SK-N-MC (cell line): ENCODE results near the gene TRPM6.

ENCODE experiments used
- DNase-seq: peaks from one replicate; pipeline ENCODE4 v3.0.0-alpha.2; 2011; ENCODE audit warnings: low read depth, low spot score
- H3K27ac ChIP-seq: fragments of 200-600 bp; sonication (generic); 2 replicates; pipeline ENCODE4 v1.5.1; 2016; ENCODE audit warnings: mixed run types
- H3K36me3 ChIP-seq: fragments of 200-600 bp; sonication (generic); 2 replicates; pipeline ENCODE4 v1.6.1; 2017; ENCODE audit warnings: antibody characterized with exemption, low read length, mixed read lengths; ENCODE audit not compliant: insufficient read depth
- H3K4me3 ChIP-seq: fragments of 200-600 bp; sonication (generic); 2 replicates; pipeline ENCODE4 v1.5.1; 2016
- H3K9ac ChIP-seq: fragments of 200-600 bp; sonication (generic); 2 replicates; pipeline ENCODE4 v1.8.0; 2017; ENCODE audit warnings: mixed run types, mixed read lengths; ENCODE audit not compliant: insufficient read length
- H3K9me3 ChIP-seq: fragments of 200-600 bp; sonication (generic); 2 replicates; pipeline ENCODE4 v1.6.1; 2017; ENCODE audit warnings: low read depth, mild to moderate bottlenecking, antibody characterized with exemption, low read length, moderate library complexity, mixed read lengths
- EZH2 ChIP-seq: fragments of 200-600 bp; sonication (generic); IDR thresholded peaks from one replicate; pipeline ENCODE4 v1.6.1; 2017; ENCODE audit warnings: antibody characterized with exemption
- FOXP2 ChIP-seq: optimal IDR thresholded peaks from 2 replicates; pipeline ENCODE3; 2011; ENCODE audit warnings: mild to moderate bottlenecking, moderate library complexity; ENCODE audit not compliant: insufficient read depth; ENCODE audit errors: extremely low read length, control extremely low read depth
- POLR2AphosphoS5 ChIP-seq: IDR thresholded peaks from 2 replicates; pipeline ENCODE4 v1.6.1; 2012; ENCODE audit warnings: mild to moderate bottlenecking, low read depth, low read length, borderline replicate concordance

TRPM6 gene

DNA sequence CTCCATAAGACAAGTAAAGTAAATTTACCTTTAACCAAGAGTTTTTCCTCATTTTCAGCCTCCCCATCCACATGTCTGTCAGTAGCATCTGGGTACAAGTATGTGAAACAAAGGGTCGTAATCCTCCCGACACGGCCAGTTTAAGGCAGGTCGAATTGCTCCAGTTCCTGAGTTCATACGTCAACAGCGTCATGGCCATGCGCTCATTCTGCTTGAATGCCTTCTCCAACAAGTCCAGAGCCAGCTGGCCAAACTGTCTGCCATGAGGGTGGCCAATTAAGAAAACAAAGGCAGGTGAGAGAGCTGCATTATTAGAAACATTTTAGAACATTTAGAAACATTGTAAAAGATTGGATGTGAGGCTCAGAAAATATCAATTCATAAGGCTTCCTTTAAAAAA is 87.5 kb downstream of the TRPM6 start:
- no peak overlapping the region for H3K27ac ChIP-seq
- TF ChIP-seq POLR2AphosphoS5: no peak
- no peak for TF ChIP-seq EZH2
- TF ChIP-seq FOXP2: no peak
- DNase-seq: no peak
- no peak overlapping the region for H3K9ac ChIP-seq
- H3K9me3 ChIP-seq: no peaks in the 10 kb centered on the region
- no peak overlapping the region for H3K4me3 ChIP-seq
- no peaks in the 10 kb centered on the region for H3K36me3 ChIP-seq

DNA sequence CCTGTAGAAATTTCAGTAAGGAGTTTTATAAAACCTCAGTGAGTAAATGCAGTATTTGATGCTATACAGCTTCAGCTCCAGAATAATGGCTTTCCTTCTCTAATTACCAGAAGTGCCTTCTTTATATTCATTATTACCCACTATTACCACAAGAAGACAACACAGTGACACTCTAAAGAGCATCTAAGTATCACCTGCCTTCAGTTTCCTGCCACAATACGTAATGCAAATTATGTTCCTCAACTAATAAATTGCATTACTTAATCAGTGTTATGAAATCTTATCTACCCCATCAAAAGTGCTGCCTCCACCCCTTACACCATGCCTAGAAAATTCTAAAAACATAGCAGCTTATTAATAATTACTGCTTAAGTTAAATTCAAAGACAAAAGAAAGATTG is 91.9 kb downstream of the TRPM6 start:
- TF ChIP-seq EZH2: no peak
- TF ChIP-seq FOXP2: no peak
- TF ChIP-seq POLR2AphosphoS5: no peak
- Histone ChIP-seq H3K27ac (no peak overlapping the region), H3K9me3 (no peaks in the 10 kb centered on the region), H3K4me3 (no peak overlapping the region), H3K9ac (no peak overlapping the region), H3K36me3 (no peaks in the 10 kb centered on the region)
- no peak for DNase-seq

DNA sequence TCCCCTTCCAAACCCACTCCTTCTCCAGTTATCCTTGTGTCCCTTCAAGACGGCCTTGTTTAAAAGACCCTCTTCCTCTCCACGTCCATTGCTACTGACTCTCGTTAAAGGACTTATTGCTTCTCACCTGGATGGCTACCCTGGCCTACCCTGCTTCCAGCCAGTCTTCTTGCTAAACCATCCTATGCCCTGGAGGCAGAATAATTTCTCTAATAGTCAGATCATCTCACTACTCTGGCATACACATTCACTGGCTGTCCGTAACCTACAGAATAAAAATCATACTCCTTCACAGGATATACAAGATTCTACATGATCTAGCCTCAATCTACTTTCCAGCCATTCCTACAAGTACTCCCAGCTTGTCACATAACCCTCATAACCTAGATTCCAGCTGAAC is 92.6 kb downstream of the TRPM6 start:
- TF ChIP-seq FOXP2: no peak
- no peak for TF ChIP-seq POLR2AphosphoS5
- TF ChIP-seq EZH2: no peak
- no peaks in the 10 kb centered on the region for H3K36me3 ChIP-seq
- H3K9me3 ChIP-seq: no peaks in the 10 kb centered on the region
- H3K27ac ChIP-seq: no peak overlapping the region
- H3K4me3 ChIP-seq: no peak overlapping the region
- no peak overlapping the region for H3K9ac ChIP-seq
- DNase-seq: no peak

DNA sequence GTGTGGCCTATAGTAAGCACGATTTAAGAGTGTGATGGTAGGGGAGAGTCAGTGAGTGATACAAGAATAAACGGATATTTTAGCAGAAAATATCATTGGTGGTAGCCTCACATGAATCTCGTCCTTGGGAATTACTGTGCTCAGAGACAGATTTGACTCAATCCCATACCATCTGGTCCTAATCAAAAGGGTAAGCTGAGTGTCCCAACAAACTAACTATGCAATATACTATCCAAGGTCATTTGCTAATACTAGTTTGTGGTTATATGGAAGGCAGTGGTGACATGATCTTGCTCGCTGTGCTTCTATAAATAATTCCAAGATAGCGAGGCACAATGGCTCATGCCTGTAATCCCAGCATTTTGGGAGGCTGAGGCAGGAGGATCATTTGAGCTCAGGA is 103.2 kb downstream of the TRPM6 start:
- H3K9ac ChIP-seq: no peak overlapping the region
- TF ChIP-seq FOXP2 (no peak), EZH2 (no peak), POLR2AphosphoS5 (no peak)
- H3K9me3 ChIP-seq: no peaks in the 10 kb centered on the region
- no peak overlapping the region for H3K4me3 ChIP-seq
- DNase-seq: no peak
- H3K27ac ChIP-seq: no peak overlapping the region
- H3K36me3 ChIP-seq: no peaks in the 10 kb centered on the region

- H3K9ac ChIP-seq: no peak overlapping the region
- DNase-seq: no peak
- no peaks in the 10 kb centered on the region for H3K36me3 ChIP-seq
- H3K9me3 ChIP-seq: no peaks in the 10 kb centered on the region
- no peak overlapping the region for H3K27ac ChIP-seq
- TF ChIP-seq POLR2AphosphoS5 (no peak), EZH2 (no peak), FOXP2 (no peak)
- no peak overlapping the region for H3K4me3 ChIP-seq
Measured at GRCh38 chr9:74783408-74783807, 104.3 kb downstream of the TRPM6 start.

- DNase-seq: peak; percentile 20
- Histone ChIP-seq H3K9me3 (no peaks in the 10 kb centered on the region), H3K9ac (no peak overlapping the region), H3K4me3 (no peak overlapping the region), H3K27ac (no peak overlapping the region), H3K36me3 (no peaks in the 10 kb centered on the region)
- no peak for TF ChIP-seq POLR2AphosphoS5
- no peak for TF ChIP-seq EZH2
- TF ChIP-seq FOXP2: no peak
Measured at GRCh38 chr9:74777136-74777879, 110.4 kb downstream of the TRPM6 start.

DNA sequence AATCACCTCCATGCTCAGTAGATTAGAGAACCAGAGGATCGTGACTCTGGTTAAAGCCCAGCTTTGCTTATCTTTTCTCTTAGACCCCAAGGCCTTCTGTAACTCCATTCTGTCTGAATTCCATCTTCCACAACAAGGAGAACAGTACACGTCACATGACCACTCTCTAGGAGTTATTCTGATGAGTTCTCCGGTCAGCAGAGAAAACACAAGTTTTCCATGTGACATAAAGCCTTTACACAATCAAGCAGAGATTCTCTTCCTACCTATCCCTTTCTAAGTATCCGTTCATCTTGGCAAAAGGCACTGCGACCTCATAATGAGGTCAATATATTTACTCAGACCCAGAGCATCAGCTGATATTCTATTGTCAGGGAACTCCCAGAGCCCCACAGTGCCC is 112.3 kb downstream of the TRPM6 start:
- no peak overlapping the region for H3K27ac ChIP-seq
- no peaks in the 10 kb centered on the region for H3K36me3 ChIP-seq
- no peak for DNase-seq
- TF ChIP-seq EZH2 (no peak), POLR2AphosphoS5 (no peak), FOXP2 (no peak)
- no peak overlapping the region for H3K9ac ChIP-seq
- no peak overlapping the region for H3K4me3 ChIP-seq
- H3K9me3 ChIP-seq: no peaks in the 10 kb centered on the region

DNA sequence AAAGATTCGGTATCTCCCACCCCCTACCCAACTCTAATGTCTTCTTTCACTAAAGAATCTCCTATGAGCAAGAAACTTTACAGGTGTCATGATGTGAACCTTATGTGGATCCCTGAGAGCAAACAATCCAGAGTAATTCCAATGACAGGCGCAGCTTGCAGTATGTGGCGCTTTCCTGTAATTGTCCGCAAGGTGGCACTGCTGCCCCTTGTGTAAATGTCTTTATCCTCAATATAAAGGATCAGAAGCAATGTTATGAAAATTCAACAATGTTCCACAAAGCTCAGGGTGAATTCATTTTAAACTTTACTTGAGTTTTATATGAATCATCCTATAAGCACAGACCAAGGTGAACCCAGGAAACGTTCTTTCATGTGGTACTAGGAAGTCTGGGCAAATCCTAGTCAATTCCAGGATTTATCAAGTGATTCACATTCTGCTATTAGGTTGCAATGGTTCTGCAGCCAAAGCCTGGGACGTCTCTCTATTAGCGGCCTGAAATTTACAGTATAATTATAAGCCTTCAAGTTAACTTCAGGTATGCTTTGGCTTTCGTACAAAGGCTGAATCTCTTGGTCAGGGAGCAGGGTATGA is 113.7 kb downstream of the TRPM6 start:
- Histone ChIP-seq H3K36me3 (no peaks in the 10 kb centered on the region), H3K9me3 (no peaks in the 10 kb centered on the region), H3K27ac (no peak overlapping the region), H3K4me3 (no peak overlapping the region), H3K9ac (no peak overlapping the region)
- no peak for TF ChIP-seq FOXP2
- TF ChIP-seq EZH2: no peak
- no peak for TF ChIP-seq POLR2AphosphoS5
- DNase-seq: peak; percentile 56

- no peak overlapping the region for H3K27ac ChIP-seq
- TF ChIP-seq POLR2AphosphoS5 (no peak), FOXP2 (no peak)
- H3K4me3 ChIP-seq: no peak overlapping the region
- H3K36me3 ChIP-seq: no peaks in the 10 kb centered on the region
- DNase-seq: no peak
- H3K9ac ChIP-seq: no peak overlapping the region
- no peaks in the 10 kb centered on the region for H3K9me3 ChIP-seq
Measured at GRCh38 chr9:74772121-74772520, 115.6 kb downstream of the TRPM6 start.
